IMR-90 (cell line): ENCODE data around the gene TTLL7.

Experiments
- BHLHE40 ChIP-seq: fragments of 150-350 bp; IDR thresholded peaks from 2 replicates; pipeline ENCODE4 v1.6.1; 2016; ENCODE audit warnings: mild to moderate bottlenecking, low read depth, low read length
- CEBPB ChIP-seq: IDR thresholded peaks from 2 replicates; pipeline ENCODE4 v1.6.1; 2012; ENCODE audit warnings: low read depth, low read length, improper control_type of control experiment
- FOS ChIP-seq: fragments of 150-350 bp; IDR thresholded peaks from 2 replicates; pipeline ENCODE4 v1.6.1; 2016; ENCODE audit warnings: low read depth, low read length
- MAFK ChIP-seq: IDR thresholded peaks from 2 replicates; pipeline ENCODE4 v1.6.1; 2012; ENCODE audit warnings: low read depth, low read length, improper control_type of control experiment
- MXI1 ChIP-seq: IDR thresholded peaks from 2 replicates; pipeline ENCODE4 v1.6.1; 2012; ENCODE audit warnings: low read depth, mild to moderate bottlenecking, low read length, moderate library complexity, borderline replicate concordance
- POLR2A ChIP-seq: IDR thresholded peaks from 2 replicates; pipeline ENCODE4 v1.6.1; 2012; ENCODE audit warnings: mild to moderate bottlenecking, low read depth, low read length
- RAD21 ChIP-seq: IDR thresholded peaks from 2 replicates; pipeline ENCODE4 v1.6.1; 2012; ENCODE audit warnings: low read length, improper control_type of control experiment
- RCOR1 ChIP-seq: IDR thresholded peaks from 2 replicates; pipeline ENCODE4 v1.6.1; 2012; ENCODE audit warnings: mild to moderate bottlenecking, low read length, improper control_type of control experiment; ENCODE audit not compliant: insufficient replicate concordance
- RFX5 ChIP-seq: IDR thresholded peaks from 2 replicates; pipeline ENCODE4 v1.8.0; 2012; ENCODE audit warnings: low read depth, mild to moderate bottlenecking, low read length, moderate library complexity
- SMC3 ChIP-seq: fragments of 150-350 bp; IDR thresholded peaks from 2 replicates; pipeline ENCODE4 v1.6.1; 2016; ENCODE audit warnings: low read depth, mild to moderate bottlenecking, antibody characterized with exemption, low read length, moderate library complexity
- TF ChIP-seq, protein P1 (sequence below): conservative IDR thresholded peaks from 2 replicates; pipeline ENCODE4 v1.5.1; 2012; ENCODE audit warnings: mild to moderate bottlenecking, low read depth, low read length, improper control_type of control experiment
- TF ChIP-seq, protein P2 (sequence below): fragments of 150-350 bp; IDR thresholded peaks from 2 replicates; pipeline ENCODE4 v1.6.1; 2017; ENCODE audit warnings: mild to moderate bottlenecking, antibody characterized with exemption, low read length, low read depth
- TF ChIP-seq, protein P3 (sequence below): fragments of 150-350 bp; IDR thresholded peaks from 2 replicates; pipeline ENCODE4 v1.6.1; 2016; ENCODE audit warnings: low read depth, mild to moderate bottlenecking, low read length, moderate library complexity, borderline replicate concordance

DNA sequence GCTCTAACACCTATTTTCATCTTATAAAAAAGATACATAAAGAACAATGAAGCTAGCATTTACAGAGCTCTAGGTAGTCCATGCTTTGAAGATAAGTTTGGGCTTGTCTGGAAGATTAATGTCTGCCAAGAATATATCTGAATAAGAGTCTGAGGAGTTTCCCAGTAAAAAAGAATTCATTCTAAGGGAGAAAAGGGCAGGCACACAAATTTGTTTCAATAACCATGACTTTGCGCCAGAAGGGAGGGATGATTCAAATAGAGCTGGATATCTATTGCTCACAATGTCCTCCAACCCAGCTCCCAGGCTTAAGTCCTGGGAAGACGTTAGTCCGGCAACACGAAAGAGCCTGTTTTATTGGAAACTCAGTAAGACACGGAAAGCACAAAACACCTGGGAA, 9.7 kb upstream of the TTLL7 start:
- TF ChIP-seq, protein P1, sequence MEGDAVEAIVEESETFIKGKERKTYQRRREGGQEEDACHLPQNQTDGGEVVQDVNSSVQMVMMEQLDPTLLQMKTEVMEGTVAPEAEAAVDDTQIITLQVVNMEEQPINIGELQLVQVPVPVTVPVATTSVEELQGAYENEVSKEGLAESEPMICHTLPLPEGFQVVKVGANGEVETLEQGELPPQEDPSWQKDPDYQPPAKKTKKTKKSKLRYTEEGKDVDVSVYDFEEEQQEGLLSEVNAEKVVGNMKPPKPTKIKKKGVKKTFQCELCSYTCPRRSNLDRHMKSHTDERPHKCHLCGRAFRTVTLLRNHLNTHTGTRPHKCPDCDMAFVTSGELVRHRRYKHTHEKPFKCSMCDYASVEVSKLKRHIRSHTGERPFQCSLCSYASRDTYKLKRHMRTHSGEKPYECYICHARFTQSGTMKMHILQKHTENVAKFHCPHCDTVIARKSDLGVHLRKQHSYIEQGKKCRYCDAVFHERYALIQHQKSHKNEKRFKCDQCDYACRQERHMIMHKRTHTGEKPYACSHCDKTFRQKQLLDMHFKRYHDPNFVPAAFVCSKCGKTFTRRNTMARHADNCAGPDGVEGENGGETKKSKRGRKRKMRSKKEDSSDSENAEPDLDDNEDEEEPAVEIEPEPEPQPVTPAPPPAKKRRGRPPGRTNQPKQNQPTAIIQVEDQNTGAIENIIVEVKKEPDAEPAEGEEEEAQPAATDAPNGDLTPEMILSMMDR, result no peak
- no peak for TF ChIP-seq RAD21
- TF ChIP-seq, protein P2, sequence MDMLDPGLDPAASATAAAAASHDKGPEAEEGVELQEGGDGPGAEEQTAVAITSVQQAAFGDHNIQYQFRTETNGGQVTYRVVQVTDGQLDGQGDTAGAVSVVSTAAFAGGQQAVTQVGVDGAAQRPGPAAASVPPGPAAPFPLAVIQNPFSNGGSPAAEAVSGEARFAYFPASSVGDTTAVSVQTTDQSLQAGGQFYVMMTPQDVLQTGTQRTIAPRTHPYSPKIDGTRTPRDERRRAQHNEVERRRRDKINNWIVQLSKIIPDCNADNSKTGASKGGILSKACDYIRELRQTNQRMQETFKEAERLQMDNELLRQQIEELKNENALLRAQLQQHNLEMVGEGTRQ, result no peak
- no peak for TF ChIP-seq POLR2A
- TF ChIP-seq RFX5, result no peak
- TF ChIP-seq, protein P3, sequence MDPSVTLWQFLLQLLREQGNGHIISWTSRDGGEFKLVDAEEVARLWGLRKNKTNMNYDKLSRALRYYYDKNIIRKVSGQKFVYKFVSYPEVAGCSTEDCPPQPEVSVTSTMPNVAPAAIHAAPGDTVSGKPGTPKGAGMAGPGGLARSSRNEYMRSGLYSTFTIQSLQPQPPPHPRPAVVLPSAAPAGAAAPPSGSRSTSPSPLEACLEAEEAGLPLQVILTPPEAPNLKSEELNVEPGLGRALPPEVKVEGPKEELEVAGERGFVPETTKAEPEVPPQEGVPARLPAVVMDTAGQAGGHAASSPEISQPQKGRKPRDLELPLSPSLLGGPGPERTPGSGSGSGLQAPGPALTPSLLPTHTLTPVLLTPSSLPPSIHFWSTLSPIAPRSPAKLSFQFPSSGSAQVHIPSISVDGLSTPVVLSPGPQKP, result no peak
- no peak for TF ChIP-seq MAFK
- no peak for TF ChIP-seq SMC3
- TF ChIP-seq MXI1, result no peak
- no peak for TF ChIP-seq FOS
- no peak for TF ChIP-seq BHLHE40
- no peak for TF ChIP-seq RCOR1
- TF ChIP-seq CEBPB, result no peak
